SK-N-SH treated with all-trans-retinoic acid at 6 μM for 48 hours (cell line): ENCODE data around the gene DIPK1B.

Source experiments
- BACH2 ChIP-seq: fragments of 250-450 bp; sonication (Bioruptor Pico); IDR thresholded peaks from 2 replicates; pipeline ENCODE4 v1.9.0; 2021; ENCODE audit warnings: mild to moderate bottlenecking, borderline replicate concordance
- PATZ1 ChIP-seq: fragments of 250-450 bp; sonication (Bioruptor Pico); IDR thresholded peaks from 2 replicates; pipeline ENCODE4 v1.8.0; 2020; ENCODE audit warnings: mild to moderate bottlenecking, moderate library complexity, borderline replicate concordance
- PPARA ChIP-seq: fragments of 250-450 bp; sonication (Bioruptor Pico); IDR thresholded peaks from 2 replicates; pipeline ENCODE4 v1.5.0; 2020; ENCODE audit warnings: mild to moderate bottlenecking, borderline replicate concordance
- RARB ChIP-seq: fragments of 250-450 bp; sonication (Bioruptor Pico); IDR thresholded peaks from 2 replicates; pipeline ENCODE4 v1.8.0; 2021; ENCODE audit warnings: mild to moderate bottlenecking, moderate library complexity
- TCF4 ChIP-seq: fragments of 250-450 bp; sonication (Bioruptor Pico); IDR thresholded peaks from 2 replicates; pipeline ENCODE4 v1.8.0; 2021; ENCODE audit warnings: mild to moderate bottlenecking, moderate library complexity, borderline replicate concordance
- TOX ChIP-seq: fragments of 250-450 bp; sonication (Bioruptor Pico); IDR thresholded peaks from 2 replicates; pipeline ENCODE4 v1.8.0; 2021; ENCODE audit warnings: mild to moderate bottlenecking, moderate library complexity, borderline replicate concordance
- ZFP3 ChIP-seq: fragments of 250-450 bp; sonication (Bioruptor Pico); IDR thresholded peaks from 2 replicates; pipeline ENCODE4 v1.5.0; 2020; ENCODE audit warnings: mild to moderate bottlenecking, moderate library complexity
- ZFP30 ChIP-seq: fragments of 450-650 bp; formaldehyde crosslinking; IDR thresholded peaks from 2 replicates; pipeline ENCODE4 v1.5.0; 2022; ENCODE audit warnings: mild to moderate bottlenecking, moderate library complexity
- ZNF70 ChIP-seq: fragments of 450-650 bp; formaldehyde crosslinking; IDR thresholded peaks from 2 replicates; pipeline ENCODE4 v1.5.0; 2020; ENCODE audit warnings: mild to moderate bottlenecking, moderate library complexity
- ZNF8 ChIP-seq: fragments of 450-650 bp; formaldehyde crosslinking; IDR thresholded peaks from 2 replicates; pipeline ENCODE4 v1.5.0; 2020; ENCODE audit warnings: mild to moderate bottlenecking, moderate library complexity

- no peak for TF ChIP-seq ZFP30
- TF ChIP-seq ZNF70 (CRISPR knock-in tag) = no peak
- no peak for TF ChIP-seq ZNF8
- no peak for TF ChIP-seq RARB (CRISPR knock-in tag)
- TF ChIP-seq ZFP3 = no peak
- TF ChIP-seq PPARA (CRISPR knock-in tag) = no peak
- TF ChIP-seq PATZ1 = no peak
- no peak for TF ChIP-seq TOX (CRISPR knock-in tag)
- TF ChIP-seq BACH2 (CRISPR knock-in tag) = no peak
- no peak for TF ChIP-seq TCF4
These were observed 45.0 kb upstream of the DIPK1B start for GRCh38 chr9:136667214-136667939.
